Measurements from ENCODE around the gene PDP2.
A peak's percentile ranks its signal among the peaks of the same experiment; 100 is the strongest.

Gene PDP2

GRCh38 chr16:66873685-66874055 is 6.6 kb upstream of the PDP2 start:
- TF ChIP-seq, protein P1, sequence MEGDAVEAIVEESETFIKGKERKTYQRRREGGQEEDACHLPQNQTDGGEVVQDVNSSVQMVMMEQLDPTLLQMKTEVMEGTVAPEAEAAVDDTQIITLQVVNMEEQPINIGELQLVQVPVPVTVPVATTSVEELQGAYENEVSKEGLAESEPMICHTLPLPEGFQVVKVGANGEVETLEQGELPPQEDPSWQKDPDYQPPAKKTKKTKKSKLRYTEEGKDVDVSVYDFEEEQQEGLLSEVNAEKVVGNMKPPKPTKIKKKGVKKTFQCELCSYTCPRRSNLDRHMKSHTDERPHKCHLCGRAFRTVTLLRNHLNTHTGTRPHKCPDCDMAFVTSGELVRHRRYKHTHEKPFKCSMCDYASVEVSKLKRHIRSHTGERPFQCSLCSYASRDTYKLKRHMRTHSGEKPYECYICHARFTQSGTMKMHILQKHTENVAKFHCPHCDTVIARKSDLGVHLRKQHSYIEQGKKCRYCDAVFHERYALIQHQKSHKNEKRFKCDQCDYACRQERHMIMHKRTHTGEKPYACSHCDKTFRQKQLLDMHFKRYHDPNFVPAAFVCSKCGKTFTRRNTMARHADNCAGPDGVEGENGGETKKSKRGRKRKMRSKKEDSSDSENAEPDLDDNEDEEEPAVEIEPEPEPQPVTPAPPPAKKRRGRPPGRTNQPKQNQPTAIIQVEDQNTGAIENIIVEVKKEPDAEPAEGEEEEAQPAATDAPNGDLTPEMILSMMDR (IDR thresholded peaks at IDR 0.05; ENCODE audit: borderline replicate concordance, insufficient read depth, low read depth, low read length), result no peak
- H3K4me3 ChIP-seq (ENCODE audit: low read depth, low read length), result no peak overlapping the region

GRCh38 chr16:66874079-66874775 is 6.1 kb upstream of the PDP2 start:
- H3K4me3 ChIP-seq (ENCODE audit: low read depth, low read length), result no peak overlapping the region
- TF ChIP-seq, protein P1 (IDR thresholded peaks at IDR 0.05; ENCODE audit: borderline replicate concordance, insufficient read depth, low read depth, low read length), result no peak

DNA sequence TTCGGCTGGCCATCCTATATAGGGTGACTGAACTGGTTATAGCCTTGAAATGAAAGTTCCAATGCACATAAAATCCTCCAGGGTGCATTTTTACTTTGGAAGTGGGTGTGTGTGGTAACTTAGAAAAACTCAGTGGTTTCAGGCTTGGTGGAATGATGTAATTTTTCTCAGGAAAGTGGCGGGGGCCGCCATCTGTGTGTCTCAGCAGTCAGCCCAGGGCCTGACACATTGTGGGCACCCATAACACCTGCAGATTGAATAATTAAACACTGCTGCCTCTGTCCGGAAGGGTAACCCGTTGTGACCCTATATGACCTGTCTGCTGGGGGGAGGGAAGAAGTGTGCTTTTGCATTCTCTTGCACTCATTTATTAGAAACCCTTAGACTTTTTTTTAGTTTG is 2.2 kb upstream of the PDP2 start:
- no peak overlapping the region for H3K4me3 ChIP-seq (ENCODE audit: low read depth, low read length)

DNA sequence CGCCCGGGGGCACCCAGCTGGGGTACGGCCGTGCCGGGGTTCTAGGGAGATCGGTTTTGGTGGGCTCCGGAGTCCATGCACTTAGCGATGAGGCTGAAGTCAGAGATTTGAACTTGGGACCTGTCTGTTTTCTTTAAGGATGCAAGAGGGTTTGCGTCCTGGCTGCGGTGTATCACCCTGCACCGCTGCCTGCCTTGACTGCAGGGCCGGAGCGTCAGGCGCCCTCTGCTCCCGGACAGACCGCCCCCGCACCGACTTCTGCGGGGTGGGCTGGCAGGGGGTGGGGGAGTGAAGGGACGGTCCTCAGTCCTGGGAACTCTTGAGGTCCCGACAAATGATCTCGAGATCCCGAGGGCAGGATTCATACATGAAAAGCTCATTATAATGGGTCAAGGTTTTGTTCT is 701 bp downstream of the PDP2 start:
- peak overlapping the region; percentile 79 for H3K4me3 ChIP-seq (ENCODE audit: low read depth, low read length)
- TF ChIP-seq, protein P1 (IDR thresholded peaks at IDR 0.05; ENCODE audit: borderline replicate concordance, insufficient read depth, low read depth, low read length), result no peak

More for the DNA sequence above, 2.2 kb upstream of the PDP2 start:
- TF ChIP-seq, protein P1 (IDR thresholded peaks at IDR 0.05; ENCODE audit: borderline replicate concordance, insufficient read depth, low read depth, low read length), result no peak

GRCh38 chr16:66881560-66881959 is 1.2 kb downstream of the PDP2 start:
- TF ChIP-seq, protein P1 (IDR thresholded peaks at IDR 0.05; ENCODE audit: borderline replicate concordance, insufficient read depth, low read depth, low read length), result no peak
- no peak overlapping the region for H3K4me3 ChIP-seq (ENCODE audit: low read depth, low read length)

- TF ChIP-seq, protein P1 (IDR thresholded peaks at IDR 0.05; ENCODE audit: borderline replicate concordance, insufficient read depth, low read depth, low read length), result no peak
- no peak overlapping the region for H3K4me3 ChIP-seq (ENCODE audit: low read depth, low read length)
Measured at GRCh38 chr16:66881964-66882508, 1.7 kb downstream of the PDP2 start.

DNA sequence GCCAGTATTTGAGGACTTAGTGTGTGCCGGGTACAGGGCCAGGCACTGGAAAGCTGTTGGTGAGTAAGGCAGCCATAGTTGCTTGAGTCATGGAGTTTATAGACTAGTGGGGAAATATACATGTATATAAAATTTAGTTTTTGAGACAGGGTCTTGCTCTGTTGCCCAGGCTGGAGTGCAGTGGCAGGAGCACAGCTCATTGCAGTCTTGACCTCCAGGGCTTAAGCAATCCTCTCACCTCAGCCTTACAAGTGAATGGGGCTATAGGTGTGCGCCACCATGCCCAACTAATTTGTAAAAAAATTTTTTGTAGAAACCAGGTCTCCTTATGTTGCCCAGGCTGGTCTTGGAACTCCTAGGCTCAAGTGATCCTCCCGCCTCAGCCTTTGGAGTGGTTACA is 2.4 kb downstream of the PDP2 start:
- TF ChIP-seq, protein P1 (IDR thresholded peaks at IDR 0.05; ENCODE audit: borderline replicate concordance, insufficient read depth, low read depth, low read length), result no peak
- H3K4me3 ChIP-seq (ENCODE audit: low read depth, low read length), result no peak overlapping the region

All from GM12875 (cell line).